ENCODE data around the gene MYL6B. TPM values are rescaled to one million over a fixed set of nuclear protein-coding genes. Genes with fewer than 3 reads are reported as not detected.
A peak's percentile ranks its signal among the peaks of the same experiment; 100 is the strongest.

MYL6B gene
- total RNA-seq, 1 donor from 2014 or later: 27.4 TPM

DNA sequence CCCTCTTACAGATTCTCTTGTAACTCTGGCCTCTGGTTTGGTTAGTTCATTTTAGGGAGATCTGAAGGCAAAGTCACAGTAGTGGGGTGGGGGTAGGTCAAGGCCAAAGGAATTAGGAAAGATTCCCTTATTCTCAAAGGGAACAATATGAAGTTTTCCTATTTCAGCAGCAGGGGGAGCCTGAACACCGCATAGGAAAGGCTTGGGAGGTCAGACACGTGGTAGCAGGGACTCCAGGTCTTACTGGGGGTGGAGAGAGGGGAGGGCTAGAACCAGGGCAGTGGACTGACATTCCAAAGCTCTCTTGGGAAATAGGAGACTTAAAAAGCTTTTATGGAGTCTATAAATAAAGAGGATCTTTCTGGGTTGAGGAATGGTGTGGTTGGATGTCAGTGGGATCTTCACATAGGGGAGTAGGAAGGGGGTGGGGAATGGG lies 33.0 kb upstream of the MYL6B start:
- H3K36me3 ChIP-seq (ENCODE audit: control insufficient read depth, insufficient read depth, low read length): peaks cover 13% of the 10 kb centered on the region
- FAIRE-seq (no peak), DNase-seq (ENCODE audit: low read depth) (peak; percentile 80)
- no peaks in the 10 kb centered on the region for H3K27me3 ChIP-seq (ENCODE audit: control insufficient read depth, insufficient read depth, low read length)
- no peak overlapping the region for H3K4me3 ChIP-seq (ENCODE audit: low read depth, low read length)
- TF ChIP-seq, protein P1, sequence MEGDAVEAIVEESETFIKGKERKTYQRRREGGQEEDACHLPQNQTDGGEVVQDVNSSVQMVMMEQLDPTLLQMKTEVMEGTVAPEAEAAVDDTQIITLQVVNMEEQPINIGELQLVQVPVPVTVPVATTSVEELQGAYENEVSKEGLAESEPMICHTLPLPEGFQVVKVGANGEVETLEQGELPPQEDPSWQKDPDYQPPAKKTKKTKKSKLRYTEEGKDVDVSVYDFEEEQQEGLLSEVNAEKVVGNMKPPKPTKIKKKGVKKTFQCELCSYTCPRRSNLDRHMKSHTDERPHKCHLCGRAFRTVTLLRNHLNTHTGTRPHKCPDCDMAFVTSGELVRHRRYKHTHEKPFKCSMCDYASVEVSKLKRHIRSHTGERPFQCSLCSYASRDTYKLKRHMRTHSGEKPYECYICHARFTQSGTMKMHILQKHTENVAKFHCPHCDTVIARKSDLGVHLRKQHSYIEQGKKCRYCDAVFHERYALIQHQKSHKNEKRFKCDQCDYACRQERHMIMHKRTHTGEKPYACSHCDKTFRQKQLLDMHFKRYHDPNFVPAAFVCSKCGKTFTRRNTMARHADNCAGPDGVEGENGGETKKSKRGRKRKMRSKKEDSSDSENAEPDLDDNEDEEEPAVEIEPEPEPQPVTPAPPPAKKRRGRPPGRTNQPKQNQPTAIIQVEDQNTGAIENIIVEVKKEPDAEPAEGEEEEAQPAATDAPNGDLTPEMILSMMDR (IDR thresholded peaks at IDR 0.05; ENCODE audit: insufficient read depth, low read length, severe bottlenecking): peak; percentile 69

- DNase-seq (ENCODE audit: low read depth) (peak; percentile 75), FAIRE-seq (no peak)
- Histone ChIP-seq H3K27me3 (ENCODE audit: control insufficient read depth, insufficient read depth, low read length) (no peaks in the 10 kb centered on the region), H3K4me3 (ENCODE audit: low read depth, low read length) (no peak overlapping the region), H3K36me3 (ENCODE audit: control insufficient read depth, insufficient read depth, low read length) (peaks cover 13% of the 10 kb centered on the region)
- TF ChIP-seq, protein P1 (IDR thresholded peaks at IDR 0.05; ENCODE audit: insufficient read depth, low read length, severe bottlenecking): no peak
Observed at GRCh38 chr12:56120158-56120846, 32.1 kb upstream of the MYL6B start.

DNA sequence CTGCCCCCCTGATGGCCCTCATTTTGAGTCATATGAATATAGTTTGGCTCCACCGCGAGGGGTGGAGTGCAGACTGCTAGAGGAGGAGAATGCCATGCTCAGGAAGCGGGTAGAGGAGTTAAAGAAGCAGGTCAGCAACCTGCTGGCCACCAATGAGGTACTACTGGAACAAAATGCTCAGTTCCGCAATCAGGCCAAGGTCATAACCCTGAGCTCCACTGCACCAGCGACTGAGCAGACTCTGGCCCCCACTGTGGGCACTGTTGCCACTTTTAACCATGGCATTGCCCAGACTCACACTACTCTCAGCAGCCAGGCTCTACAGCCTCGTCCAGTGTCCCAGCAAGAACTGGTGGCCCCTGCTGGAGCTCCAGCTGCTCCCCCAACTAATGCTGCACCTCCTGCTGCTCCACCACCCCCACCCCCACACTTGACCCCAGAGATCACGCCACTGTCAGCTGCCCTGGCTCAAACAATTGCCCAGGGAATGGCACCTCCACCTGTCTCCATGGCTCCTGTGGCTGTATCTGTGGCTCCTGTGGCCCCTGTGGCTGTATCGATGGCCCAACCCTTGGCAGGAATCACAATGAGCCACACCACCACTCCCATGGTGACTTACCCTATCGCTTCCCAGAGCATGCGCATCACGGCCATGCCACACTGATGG lies 31.1 kb upstream of the MYL6B start:
- TF ChIP-seq, protein P1 (IDR thresholded peaks at IDR 0.05; ENCODE audit: insufficient read depth, low read length, severe bottlenecking): no peak
- FAIRE-seq: no peak
- Histone ChIP-seq H3K27me3 (ENCODE audit: control insufficient read depth, insufficient read depth, low read length) (no peaks in the 10 kb centered on the region), H3K4me3 (ENCODE audit: low read depth, low read length) (no peak overlapping the region), H3K36me3 (ENCODE audit: control insufficient read depth, insufficient read depth, low read length) (peaks cover 13% of the 10 kb centered on the region)
- no peak for DNase-seq (ENCODE audit: low read depth)

DNA sequence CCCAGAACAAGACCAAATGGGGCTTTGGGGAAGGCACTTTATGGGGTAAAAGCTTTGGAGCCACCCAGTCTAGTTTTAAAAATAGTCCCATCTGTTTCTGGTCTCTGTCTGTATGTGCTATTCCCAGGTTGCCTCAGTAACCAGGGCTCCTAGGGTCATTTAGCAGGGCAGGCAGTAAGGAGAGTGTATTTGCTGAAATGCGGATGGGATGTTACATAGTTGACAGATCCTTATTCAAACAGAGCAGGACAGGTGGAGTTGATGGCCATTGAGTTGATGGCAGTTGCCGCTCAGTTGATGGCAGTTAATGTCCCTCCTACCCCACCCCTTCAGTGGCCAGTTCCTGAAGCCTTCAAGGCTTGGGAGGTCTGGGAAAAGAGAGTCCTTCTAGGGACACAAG lies 29.8 kb upstream of the MYL6B start:
- FAIRE-seq (no peak), DNase-seq (ENCODE audit: low read depth) (no peak)
- TF ChIP-seq, protein P1 (IDR thresholded peaks at IDR 0.05; ENCODE audit: insufficient read depth, low read length, severe bottlenecking): no peak
- Histone ChIP-seq H3K4me3 (ENCODE audit: low read depth, low read length) (no peak overlapping the region), H3K36me3 (ENCODE audit: control insufficient read depth, insufficient read depth, low read length) (peaks cover 12% of the 10 kb centered on the region), H3K27me3 (ENCODE audit: control insufficient read depth, insufficient read depth, low read length) (no peaks in the 10 kb centered on the region)

GRCh38 chr12:56124133-56124532 lies 28.3 kb upstream of the MYL6B start:
- TF ChIP-seq, protein P1 (IDR thresholded peaks at IDR 0.05; ENCODE audit: insufficient read depth, low read length, severe bottlenecking): no peak
- FAIRE-seq: no peak
- peaks cover 10% of the 10 kb centered on the region for H3K36me3 ChIP-seq (ENCODE audit: control insufficient read depth, insufficient read depth, low read length)
- no peak overlapping the region for H3K4me3 ChIP-seq (ENCODE audit: low read depth, low read length)
- H3K27me3 ChIP-seq (ENCODE audit: control insufficient read depth, insufficient read depth, low read length): no peaks in the 10 kb centered on the region
- no peak for DNase-seq (ENCODE audit: low read depth)
